AG10803 (cell line): Measurements from ENCODE around the gene MCF2L2.

Experiments
- DNase-seq: peaks from one replicate; pipeline ENCODE4 v3.0.0; 2010; ENCODE audit warnings: low read depth
- H3K4me3 ChIP-seq: 2 replicates; pipeline ENCODE4 v1.5.1; 2011; ENCODE audit warnings: mild to moderate bottlenecking, low read length, control low read depth
- CTCF ChIP-seq: conservative IDR thresholded peaks from 2 replicates; pipeline ENCODE4 v1.5.1; 2011; ENCODE audit warnings: mild to moderate bottlenecking, low read length, control low read depth, inconsistent platforms

Gene MCF2L2

GRCh38 chr3:183332487-183332886 lies 95.9 kb downstream of the MCF2L2 start:
- no peak for TF ChIP-seq CTCF
- H3K4me3 ChIP-seq: no peak overlapping the region
- no peak for DNase-seq

- no peak for DNase-seq
- no peak for TF ChIP-seq CTCF
- H3K4me3 ChIP-seq: no peak overlapping the region
Observed at GRCh38 chr3:183331498-183331897, 96.9 kb downstream of the MCF2L2 start.

GRCh38 chr3:183330881-183331280 lies 97.5 kb downstream of the MCF2L2 start:
- DNase-seq: no peak
- TF ChIP-seq CTCF: no peak
- no peak overlapping the region for H3K4me3 ChIP-seq

- DNase-seq: no peak
- H3K4me3 ChIP-seq: no peak overlapping the region
- TF ChIP-seq CTCF: no peak
Observed at GRCh38 chr3:183329543-183329942, 98.9 kb downstream of the MCF2L2 start.

- no peak overlapping the region for H3K4me3 ChIP-seq
- peak; percentile 25 for DNase-seq
- TF ChIP-seq CTCF: no peak
Observed at GRCh38 chr3:183328823-183329222, 99.6 kb downstream of the MCF2L2 start.

- DNase-seq: no peak
- no peak for TF ChIP-seq CTCF
- no peak overlapping the region for H3K4me3 ChIP-seq
Observed at GRCh38 chr3:183328164-183328563, 100.3 kb downstream of the MCF2L2 start.

- DNase-seq: no peak
- H3K4me3 ChIP-seq: no peak overlapping the region
- TF ChIP-seq CTCF: no peak
Observed at GRCh38 chr3:183327343-183327742, 101.1 kb downstream of the MCF2L2 start.
